Lung (tissue), 12 donors: ENCODE data around the gene NMT2. TPM values are rescaled to one million over a fixed set of nuclear protein-coding genes. Genes with fewer than 3 reads are reported as not detected.
"Not testable (repeated sequence)": the region's sequence is repeated elsewhere in the genome, so short reads cannot be mapped to it uniquely, and the experiment has no call there.

Experiments used
- ATAC-seq: fragments of 200-7000 bp; cut with Tn5 transposase; one replicate; pipeline ENCODE4 v1.9.1; 2020; ENCODE audit warnings: moderate number of reproducible peaks; ENCODE audit not compliant: insufficient read depth, low FRiP score
- DNase-seq, 3 donors: peaks; one replicate each; pipeline ENCODE4 v3.0.0-alpha.2; 2013 to 2017
- H3K27ac ChIP-seq, 2 donors: one replicate each; pipeline ENCODE4 v1.5.1; 2013; ENCODE audit warnings: mild to moderate bottlenecking in 2 of 2, moderate library complexity in 2 of 2, control low read depth in 1 of 2, inconsistent platforms in 1 of 2, low read depth in 1 of 2, low read length in 1 of 2
- H3K27me3 ChIP-seq, 3 donors: one replicate each; pipeline ENCODE4 v1.5.1; 2013; ENCODE audit warnings: low read length in 2 of 3; ENCODE audit not compliant: control insufficient read depth in 3 of 3, insufficient read depth in 3 of 3
- H3K36me3 ChIP-seq, 4 donors: one replicate each; pipeline ENCODE4 v1.5.1; 2013; ENCODE audit warnings: low read length in 4 of 4, mild to moderate bottlenecking in 1 of 4, moderate library complexity in 1 of 4; ENCODE audit not compliant: control insufficient read depth in 4 of 4, insufficient read depth in 4 of 4
- H3K4me1 ChIP-seq, 5 donors: one replicate each; pipeline ENCODE4 v1.5.1; 2013; ENCODE audit warnings: low read length in 5 of 5, mild to moderate bottlenecking in 2 of 5, moderate library complexity in 1 of 5; ENCODE audit not compliant: control insufficient read depth in 5 of 5, insufficient read depth in 5 of 5
- H3K4me3 ChIP-seq: one replicate; pipeline ENCODE4 v1.5.1; 2013; ENCODE audit warnings: mild to moderate bottlenecking, control low read depth, moderate library complexity
- H3K9ac ChIP-seq, 2 donors: one replicate each; pipeline ENCODE4 v1.5.1; 2013; ENCODE audit warnings: low read length in 2 of 2, control low read depth in 1 of 2; ENCODE audit not compliant: insufficient read depth in 1 of 2
- H3K9me3 ChIP-seq, 4 donors: one replicate each; pipeline ENCODE4 v1.5.1; 2013; ENCODE audit warnings: low read length in 3 of 4, mild to moderate bottlenecking in 1 of 4, moderate library complexity in 1 of 4; ENCODE audit not compliant: control insufficient read depth in 4 of 4, insufficient read depth in 3 of 4
- WGBS, 2 donors: extraction: QIAGEN DNeasy Blood & Tissue Kit; methylation state at CpG; one replicate each; pipeline ENCODE4 v1.1.7; 2013; 5-methylcytosine and 5-hydroxymethylcytosine counted together
- polyA plus RNA-seq, 2 donors: library from polyadenylated mRNA; stranded (reverse); fragments of 200-250 nt; gene quantifications; one replicate each; pipeline ENCODE4 v1.2.1, GENCODE V29; 2013
- total RNA-seq, 2 donors: library from RNA; depleted of rRNA in 1 of 2; stranded (reverse); fragments of >200 nt in 1 of 2; gene quantifications; one replicate each; pipeline ENCODE4 v1.2.1, GENCODE V29; 2014 to 2021
- TF ChIP-seq, protein P1 (sequence below): IDR thresholded peaks from 2 replicates; pipeline ENCODE4 v1.5.1; 2012; ENCODE audit warnings: mild to moderate bottlenecking; ENCODE audit errors: control extremely low read depth, extremely low read depth
- donor health status: control.
- donor health status: control.
- donor health status: Bipolar disorder and iron deficiency.
- donor health status: healthy.
- donor health status: DM: yes; HTN: yes; CAD: no.

Gene NMT2
- total and polyA plus RNA-seq, 4 donors: 3.5 to 20.0 (median 6.4) TPM

DNA sequence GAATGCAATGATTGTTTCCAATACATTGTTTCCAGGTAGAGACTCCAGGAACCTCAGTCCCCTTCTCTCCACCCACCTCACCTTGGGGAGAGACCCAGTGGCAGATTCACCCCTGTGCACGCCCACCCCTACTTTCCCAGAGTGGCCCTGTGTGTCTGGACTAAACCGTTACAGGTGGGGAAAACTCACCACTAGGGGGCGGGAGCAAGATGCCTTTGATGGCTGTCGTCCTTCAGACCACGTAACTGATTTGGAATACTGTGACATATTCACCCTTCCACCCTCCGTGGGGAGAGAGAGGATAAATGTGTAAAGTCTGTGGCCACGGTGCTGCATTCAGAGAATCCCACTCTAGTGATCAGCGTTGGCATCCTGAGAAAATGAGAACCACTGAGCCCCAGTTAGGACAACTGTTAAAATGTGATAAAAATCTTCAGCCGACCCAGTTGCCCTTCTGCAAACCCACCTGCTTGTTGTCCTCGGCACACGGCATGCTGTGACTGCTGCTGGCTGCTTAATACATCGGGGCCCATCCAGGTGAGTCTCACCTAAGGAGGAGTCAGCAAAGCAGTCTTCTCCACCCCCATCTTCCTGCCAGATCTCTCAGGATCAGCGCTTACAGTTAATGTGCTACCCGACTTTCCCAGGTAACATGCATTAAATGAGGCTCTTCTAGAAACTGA is 41.5 kb upstream of the NMT2 start:
- Histone ChIP-seq H3K27ac (no peak overlapping the region), H3K4me1 (peaks cover 0 to 3% (median 0%) of the 10 kb centered on the region in 5 donors), H3K9ac (no peak overlapping the region), H3K9me3 (peaks cover 0 to 3% (median 0%) of the 10 kb centered on the region in 4 donors), H3K36me3 (peaks cover 0 to 30% (median 10%) of the 10 kb centered on the region in 4 donors), H3K4me3 (no peak overlapping the region), H3K27me3 (no peaks in the 10 kb centered on the region)
- ATAC-seq (peak; percentile 72), DNase-seq (peak; percentile 73 to 85 (median 77))
- TF ChIP-seq, protein P1, sequence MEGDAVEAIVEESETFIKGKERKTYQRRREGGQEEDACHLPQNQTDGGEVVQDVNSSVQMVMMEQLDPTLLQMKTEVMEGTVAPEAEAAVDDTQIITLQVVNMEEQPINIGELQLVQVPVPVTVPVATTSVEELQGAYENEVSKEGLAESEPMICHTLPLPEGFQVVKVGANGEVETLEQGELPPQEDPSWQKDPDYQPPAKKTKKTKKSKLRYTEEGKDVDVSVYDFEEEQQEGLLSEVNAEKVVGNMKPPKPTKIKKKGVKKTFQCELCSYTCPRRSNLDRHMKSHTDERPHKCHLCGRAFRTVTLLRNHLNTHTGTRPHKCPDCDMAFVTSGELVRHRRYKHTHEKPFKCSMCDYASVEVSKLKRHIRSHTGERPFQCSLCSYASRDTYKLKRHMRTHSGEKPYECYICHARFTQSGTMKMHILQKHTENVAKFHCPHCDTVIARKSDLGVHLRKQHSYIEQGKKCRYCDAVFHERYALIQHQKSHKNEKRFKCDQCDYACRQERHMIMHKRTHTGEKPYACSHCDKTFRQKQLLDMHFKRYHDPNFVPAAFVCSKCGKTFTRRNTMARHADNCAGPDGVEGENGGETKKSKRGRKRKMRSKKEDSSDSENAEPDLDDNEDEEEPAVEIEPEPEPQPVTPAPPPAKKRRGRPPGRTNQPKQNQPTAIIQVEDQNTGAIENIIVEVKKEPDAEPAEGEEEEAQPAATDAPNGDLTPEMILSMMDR: peak; percentile 57
- WGBS, 2 donors: 24 to 26% methylated on average over 14 of the region's 14 CpGs

DNA sequence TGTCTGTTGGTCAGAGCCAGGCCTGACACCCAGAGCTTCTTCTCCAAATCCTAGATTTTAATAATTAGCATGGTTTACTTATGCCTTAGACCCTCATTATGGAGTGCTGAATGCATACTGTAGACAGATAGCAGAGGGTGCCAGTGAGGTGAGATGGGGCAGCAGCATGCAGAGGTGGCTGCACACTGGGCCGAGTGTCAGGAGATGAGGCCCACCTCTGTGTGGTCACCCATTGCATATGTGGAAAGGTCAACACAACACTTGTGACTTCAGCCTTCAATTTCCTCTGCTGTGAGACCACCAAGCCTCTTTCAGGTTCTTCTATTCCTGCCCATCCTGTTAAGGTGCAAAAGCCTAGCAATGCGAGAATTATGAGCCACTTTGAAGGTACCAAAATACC is 39.7 kb upstream of the NMT2 start:
- 88 to 100% methylated on average over 2 of the region's 2 CpGs for WGBS, 2 donors
- H3K9ac ChIP-seq: no peak overlapping the region
- TF ChIP-seq, protein P1: no peak
- H3K36me3 ChIP-seq: peaks cover 0 to 22% (median 6%) of the 10 kb centered on the region in 4 donors
- no peaks in the 10 kb centered on the region for H3K27me3 ChIP-seq
- H3K4me1 ChIP-seq: peaks cover 0 to 3% (median 0%) of the 10 kb centered on the region in 5 donors
- no peak overlapping the region for H3K27ac ChIP-seq
- ATAC-seq (no peak), DNase-seq (no peak)
- no peak overlapping the region for H3K4me3 ChIP-seq
- peaks cover 0 to 3% (median 0%) of the 10 kb centered on the region in 4 donors for H3K9me3 ChIP-seq

DNA sequence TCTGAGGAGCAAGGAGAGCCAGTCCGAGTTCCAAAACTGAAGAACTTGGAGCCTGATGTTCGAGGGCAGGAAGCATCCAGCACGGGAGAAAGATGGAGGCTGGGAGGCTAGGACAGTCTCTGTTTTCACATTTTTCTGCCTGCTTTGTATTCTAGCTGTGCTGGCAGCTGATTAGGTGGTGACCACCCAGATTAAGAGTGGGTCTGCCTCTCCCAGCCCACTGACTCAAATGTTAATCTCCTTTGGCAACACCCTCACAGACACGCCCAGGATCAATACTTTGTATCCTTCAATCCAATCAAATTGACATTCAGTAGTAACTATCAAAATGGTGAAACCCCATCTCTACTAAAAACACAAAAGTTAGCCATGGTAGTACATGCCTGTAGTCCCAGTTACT is 38.9 kb upstream of the NMT2 start:
- H3K27ac ChIP-seq, H3K9me3 ChIP-seq, H3K4me1 ChIP-seq, H3K27me3 ChIP-seq, H3K9ac ChIP-seq, DNase-seq, ATAC-seq, H3K4me3 ChIP-seq: not testable (repeated sequence)
- 93 to 99% methylated on average over 4 of the region's 4 CpGs for WGBS, 2 donors
- H3K36me3 ChIP-seq: peaks cover 0 to 14% (median 2%) of the 10 kb centered on the region in 4 donors

DNA sequence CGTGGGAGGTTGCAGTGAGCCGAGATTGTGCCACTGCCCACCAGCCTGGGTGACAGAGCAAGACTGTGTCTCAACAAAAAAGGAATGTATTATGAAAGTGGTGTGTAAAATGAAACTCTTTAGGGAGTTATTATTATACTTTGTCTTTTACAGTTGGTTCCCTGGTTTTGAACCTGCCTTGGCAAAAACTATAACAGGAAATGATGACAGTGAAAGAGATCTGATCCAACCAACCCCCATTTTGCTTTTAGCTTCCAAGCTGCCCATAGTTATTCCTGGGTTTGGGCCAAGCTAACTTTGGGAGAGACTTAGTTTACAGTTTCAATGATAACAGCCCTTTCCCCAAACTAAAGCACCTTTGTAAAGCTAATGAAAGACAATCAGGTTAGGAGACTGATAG is 34.1 kb upstream of the NMT2 start:
- 92 to 93% methylated on average over 2 of the region's 2 CpGs for WGBS, 2 donors
- TF ChIP-seq, protein P1: no peak
- H3K27me3 ChIP-seq: no peaks in the 10 kb centered on the region

DNA sequence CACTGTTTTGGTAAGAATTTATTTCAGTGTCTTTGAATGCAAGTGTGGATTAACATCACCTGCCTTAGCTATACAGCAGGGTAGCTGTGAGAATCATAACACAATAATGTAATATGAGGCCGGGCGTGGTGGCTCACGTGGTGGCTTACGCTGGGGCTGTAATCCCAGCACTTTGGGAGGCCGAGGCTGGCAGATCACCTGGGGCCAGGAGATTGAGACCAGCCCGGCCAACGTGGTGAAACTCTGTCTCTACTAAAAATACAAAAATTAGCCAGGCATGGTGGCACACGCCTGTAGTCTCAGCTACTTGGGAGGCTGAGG is 33.8 kb upstream of the NMT2 start:
- H3K9me3 ChIP-seq, H3K36me3 ChIP-seq, H3K9ac ChIP-seq, H3K4me3 ChIP-seq, H3K4me1 ChIP-seq, H3K27ac ChIP-seq, H3K27me3 ChIP-seq, DNase-seq, ATAC-seq: not testable (repeated sequence)
- 97% methylated on average over 8 of the region's 8 CpGs for WGBS, 2 donors

More for the DNA sequence above, 34.1 kb upstream of the NMT2 start:
- Histone ChIP-seq H3K9ac (no peak overlapping the region), H3K4me3 (no peak overlapping the region), H3K27ac (no peak overlapping the region), H3K36me3 (peaks cover 0 to 5% (median 1%) of the 10 kb centered on the region in 4 donors), H3K9me3 (no peaks in the 10 kb centered on the region), H3K4me1 (peaks cover 0 to 4% (median 0%) of the 10 kb centered on the region in 5 donors)
- DNase-seq (no peak), ATAC-seq (no peak)
